HG03460 (cell line): ENCODE results near the gene SLC9A5.

Source experiments
- ATAC-seq: cut with Tn5 transposase; IDR thresholded peaks from one replicate; pipeline ENCODE4 v1.9.1; 2021; ENCODE audit not compliant: unreplicated experiment

The SLC9A5 gene

GRCh38 chr16:67256701-67257230, 8.0 kb downstream of the SLC9A5 start:
- no peak for ATAC-seq

DNA sequence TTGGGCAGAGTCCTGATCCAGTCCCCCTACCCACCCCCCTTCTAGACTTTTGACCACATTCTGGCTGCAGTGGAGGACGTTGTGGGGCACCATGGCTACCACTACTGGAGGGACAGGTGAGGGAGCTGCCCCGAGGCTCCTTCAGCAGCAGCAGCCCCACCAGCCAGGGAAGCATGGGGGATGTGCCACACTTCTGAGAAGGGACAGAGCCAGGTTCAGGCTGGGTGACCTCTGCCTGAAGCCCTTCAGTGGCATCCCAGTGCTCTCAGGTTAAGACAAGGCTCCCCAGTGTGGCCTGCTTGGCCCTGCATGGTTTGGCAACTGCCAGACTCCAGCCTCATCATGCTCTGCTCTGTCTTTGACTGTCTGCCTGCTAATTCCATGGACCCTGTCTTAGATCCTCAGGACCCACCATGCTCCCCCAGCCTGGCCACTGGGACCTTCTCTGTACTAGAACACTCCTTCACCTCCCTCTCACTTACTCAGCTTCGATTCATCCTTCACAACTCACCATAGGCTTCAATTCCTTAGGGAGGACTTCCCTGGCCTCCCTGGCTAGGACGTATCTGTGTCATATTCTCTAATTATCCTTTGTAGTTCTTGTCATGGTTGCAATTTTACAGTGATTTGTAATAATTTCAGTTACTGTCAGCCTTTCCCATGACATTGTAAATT, 8.8 kb downstream of the SLC9A5 start:
- ATAC-seq: no peak

DNA sequence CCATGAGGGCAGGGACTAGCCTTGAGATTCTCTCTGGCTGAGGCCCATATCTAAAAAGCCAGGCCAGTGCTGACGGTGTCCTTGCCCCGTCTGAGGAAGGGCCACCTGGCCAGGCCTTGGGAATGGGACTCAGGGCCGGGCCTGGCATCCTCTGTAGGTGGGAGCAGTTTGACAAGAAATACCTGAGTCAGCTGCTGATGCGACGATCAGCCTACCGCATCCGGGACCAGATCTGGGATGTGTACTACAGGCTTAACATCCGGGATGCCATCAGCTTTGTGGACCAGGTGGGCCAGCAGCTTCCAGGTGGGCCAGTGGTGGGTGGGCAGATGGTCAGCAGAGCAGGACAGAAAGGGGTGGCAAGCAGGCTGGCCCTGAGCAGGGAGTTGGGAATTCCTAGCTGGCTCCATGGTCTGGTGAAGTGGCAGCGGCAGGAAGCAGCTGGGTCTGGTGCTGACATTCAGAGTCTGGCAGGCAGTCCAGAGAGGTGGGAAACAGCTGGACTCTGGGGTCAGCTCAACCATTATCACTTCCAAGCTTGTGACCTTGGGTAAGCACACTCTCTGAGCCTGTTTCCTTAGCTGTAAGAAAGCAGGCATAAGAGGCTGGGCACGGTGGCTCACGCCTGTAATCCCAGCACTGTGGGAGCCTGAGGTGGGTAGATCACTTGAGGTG, 9.5 kb downstream of the SLC9A5 start:
- ATAC-seq: no peak

- ATAC-seq: no peak
These were observed 10.9 kb downstream of the SLC9A5 start for GRCh38 chr16:67259705-67260104.

GRCh38 chr16:67260426-67261063, 11.8 kb downstream of the SLC9A5 start:
- no peak for ATAC-seq

- no peak for ATAC-seq
These were observed 14.4 kb downstream of the SLC9A5 start for GRCh38 chr16:67263201-67263600.

DNA sequence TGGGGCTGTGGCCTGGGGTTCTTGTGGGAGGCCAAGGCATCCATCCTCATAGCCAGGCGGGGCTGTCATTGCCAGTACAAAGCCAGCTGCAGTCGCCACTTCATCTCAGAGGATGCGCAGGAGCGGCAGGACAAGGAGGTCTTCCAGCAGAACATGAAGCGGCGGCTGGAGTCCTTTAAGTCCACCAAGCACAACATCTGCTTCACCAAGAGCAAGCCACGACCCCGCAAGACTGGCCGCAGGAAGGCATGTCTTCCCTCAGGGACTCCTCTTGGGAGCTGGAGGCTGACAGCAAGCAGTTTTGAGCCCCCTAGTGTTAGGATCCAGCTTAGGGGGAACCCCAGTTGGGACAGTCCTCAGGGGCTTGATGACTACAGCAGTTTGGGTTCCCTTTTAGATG, 15.5 kb downstream of the SLC9A5 start:
- ATAC-seq: no peak

- ATAC-seq: no peak
These were observed 16.1 kb downstream of the SLC9A5 start for GRCh38 chr16:67264866-67265265.

- no peak for ATAC-seq
These were observed 17.1 kb downstream of the SLC9A5 start for GRCh38 chr16:67265834-67266233.

DNA sequence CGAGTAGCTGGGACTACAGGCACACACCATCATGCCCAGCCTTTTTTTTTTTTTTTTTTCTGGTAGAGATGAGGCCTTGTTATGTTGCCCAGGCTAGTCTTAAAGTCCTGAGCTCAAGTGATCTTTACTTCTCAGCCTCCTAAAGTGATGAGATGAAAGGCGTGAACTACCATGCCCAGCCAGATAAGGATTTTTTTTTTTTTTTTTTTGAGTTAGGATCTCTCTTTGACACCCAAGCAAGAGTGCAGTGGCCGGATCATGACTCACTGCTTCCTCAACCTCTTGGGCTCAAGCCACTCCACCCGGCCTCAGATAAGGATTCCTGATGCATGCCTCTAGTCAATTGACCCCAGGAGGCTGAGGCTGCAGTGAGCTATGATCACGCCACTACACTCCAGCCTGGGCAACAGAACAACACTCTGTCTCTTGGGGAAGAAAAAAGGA, 19.4 kb downstream of the SLC9A5 start:
- no peak for ATAC-seq

GRCh38 chr16:67269766-67270165, 21.0 kb downstream of the SLC9A5 start:
- no peak for ATAC-seq

DNA sequence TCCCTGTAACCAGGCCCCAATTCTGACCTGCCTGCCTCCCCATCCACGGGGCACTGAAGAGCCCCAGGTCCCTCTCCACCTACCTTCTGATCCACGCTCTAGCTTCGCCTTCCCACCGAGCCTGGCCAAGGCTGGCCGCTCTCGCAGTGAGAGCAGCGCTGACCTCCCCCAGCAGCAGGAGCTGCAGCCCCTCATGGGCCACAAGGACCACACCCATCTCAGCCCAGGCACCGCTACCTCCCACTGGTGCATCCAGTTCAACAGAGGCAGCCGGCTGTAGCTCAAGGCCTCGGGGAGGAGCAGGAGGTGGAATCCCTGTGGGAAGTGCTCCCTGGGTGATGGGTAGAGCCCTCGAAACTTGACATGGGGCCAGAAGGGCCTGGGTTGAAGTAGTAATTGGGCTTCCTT, 22.2 kb downstream of the SLC9A5 start:
- no peak for ATAC-seq

GRCh38 chr16:67271446-67271845, 22.7 kb downstream of the SLC9A5 start:
- ATAC-seq: no peak

DNA sequence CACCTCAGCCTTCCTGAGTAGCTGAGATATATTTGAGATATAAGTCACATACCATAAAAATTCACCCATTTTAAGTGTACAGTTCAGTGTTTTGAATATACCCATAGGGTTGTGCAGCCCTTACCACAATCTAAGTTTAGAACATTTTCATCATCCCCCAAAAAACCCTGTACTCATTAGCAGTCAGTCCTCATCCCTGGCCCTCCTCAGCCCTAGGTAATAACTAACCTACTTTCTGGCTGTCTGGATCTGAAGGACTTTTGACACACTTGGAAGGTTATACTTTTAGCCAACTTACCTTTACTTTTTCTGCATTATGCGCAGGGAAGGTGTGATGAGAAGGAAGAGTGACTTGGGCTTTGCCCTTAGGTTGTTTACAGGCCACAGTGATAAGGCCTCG, 26.5 kb downstream of the SLC9A5 start:
- ATAC-seq: no peak

GRCh38 chr16:67277294-67277998, 28.7 kb downstream of the SLC9A5 start:
- no peak for ATAC-seq

- no peak for ATAC-seq
These were observed 29.4 kb downstream of the SLC9A5 start for GRCh38 chr16:67277999-67278772.

- ATAC-seq: peak; percentile 48
These were observed 30.1 kb downstream of the SLC9A5 start for GRCh38 chr16:67278773-67279295.

GRCh38 chr16:67279296-67280089, 30.7 kb downstream of the SLC9A5 start, which contains the start of gene PLEKHG4:
PLEKHG4 (plus strand) TSS chr16:67279532; CDS start chr16:67280045, 513 bp downstream.
- peak; percentile 66 for ATAC-seq
